Effector memory CD4-positive, alpha-beta T cell (primary cell): ENCODE measurements around the gene APH1B.

ENCODE experiments used
- DNase-seq, 3 donors: peaks; one replicate each; pipeline ENCODE4 v3.0.0-alpha.2; 2020
- H3K27ac ChIP-seq: 2 replicates; pipeline ENCODE4 v1.7.0; 2013; ENCODE audit warnings: mild to moderate bottlenecking, low read length, moderate library complexity; ENCODE audit not compliant: insufficient read depth, poor library complexity, severe bottlenecking
- H3K27me3 ChIP-seq: replicated peaks from 2 replicates; pipeline ENCODE4 v1.7.0; 2013; ENCODE audit warnings: mild to moderate bottlenecking, low read length; ENCODE audit not compliant: insufficient read depth, control insufficient read depth, poor library complexity, severe bottlenecking
- H3K36me3 ChIP-seq: 2 replicates; pipeline ENCODE4 v1.7.0; 2013; ENCODE audit warnings: mild to moderate bottlenecking, low read length, moderate library complexity; ENCODE audit not compliant: control insufficient read depth, insufficient read depth
- H3K4me1 ChIP-seq: 2 replicates; pipeline ENCODE4 v1.7.0; 2013; ENCODE audit warnings: low read length, mild to moderate bottlenecking; ENCODE audit not compliant: control insufficient read depth, insufficient read depth, poor library complexity, severe bottlenecking
- H3K4me3 ChIP-seq: 2 replicates; pipeline ENCODE4 v1.7.0; 2013; ENCODE audit warnings: low read length, low read depth, mild to moderate bottlenecking; ENCODE audit not compliant: insufficient read depth, poor library complexity, severe bottlenecking
- H3K9me3 ChIP-seq: 2 replicates; pipeline ENCODE4 v1.7.0; 2013; ENCODE audit warnings: mild to moderate bottlenecking, low read length, moderate library complexity; ENCODE audit not compliant: control insufficient read depth

APH1B gene

DNA sequence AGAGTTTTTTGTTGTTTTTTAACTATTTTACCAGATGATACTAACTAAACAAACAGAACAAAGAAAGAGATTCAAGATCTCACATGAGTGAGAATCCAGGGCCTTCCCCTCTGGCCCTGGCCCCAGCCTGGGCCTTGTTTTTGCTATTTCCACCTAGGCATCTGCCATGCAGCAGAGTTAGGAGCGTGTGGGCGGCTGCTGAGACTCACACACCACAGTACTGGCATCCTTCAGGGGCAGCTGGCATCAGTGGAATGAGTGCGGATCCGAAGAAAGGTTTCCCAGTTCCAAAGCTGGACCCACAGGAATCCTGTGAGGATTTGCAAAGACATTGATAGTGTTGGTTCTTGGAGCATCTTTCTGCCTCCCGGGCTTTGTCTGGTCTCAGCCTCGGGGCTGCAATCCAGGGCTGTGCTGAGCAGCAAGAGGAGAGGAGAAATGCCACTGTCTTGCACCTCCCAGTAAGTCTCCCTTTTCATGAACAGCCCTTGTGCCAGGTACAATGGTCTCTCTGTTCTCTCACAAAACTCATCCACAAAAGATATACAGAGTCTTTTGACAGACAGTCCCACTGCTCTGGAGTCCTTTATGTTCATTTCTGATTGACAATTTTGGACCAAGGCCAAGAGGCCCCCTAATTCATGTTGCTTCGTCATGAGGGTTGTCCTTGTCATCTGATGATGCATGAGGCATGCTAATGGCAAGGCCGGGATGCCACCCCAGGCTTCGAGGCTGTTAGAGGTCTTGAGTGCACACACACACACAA lies 46.6 kb downstream of the APH1B start:
- no peak overlapping the region for H3K4me3 ChIP-seq
- no peak for DNase-seq
- H3K9me3 ChIP-seq, result no peaks in the 10 kb centered on the region
- H3K27me3 ChIP-seq, result no peaks in the 10 kb centered on the region
- H3K4me1 ChIP-seq, result no peaks in the 10 kb centered on the region
- H3K27ac ChIP-seq, result no peak overlapping the region
- H3K36me3 ChIP-seq, result no peaks in the 10 kb centered on the region

DNA sequence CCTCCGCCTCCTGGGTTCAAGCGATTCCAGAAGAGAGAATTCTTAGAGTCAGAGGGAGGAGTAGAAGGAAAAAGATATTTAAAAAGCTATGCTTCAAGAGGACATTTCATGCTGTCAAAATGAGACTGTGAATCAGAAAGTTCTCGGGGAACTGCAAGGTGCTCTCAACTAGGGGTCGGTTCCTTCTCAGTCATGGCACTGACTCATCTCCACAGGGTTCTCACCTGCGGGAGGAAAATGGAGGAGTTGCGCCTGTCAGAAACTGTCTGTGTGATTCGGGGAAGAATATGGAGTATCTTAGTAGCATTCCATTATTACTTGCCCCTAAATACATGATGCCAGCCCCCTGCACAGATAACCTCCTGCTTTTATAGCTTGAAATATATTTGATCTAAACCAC lies 47.4 kb downstream of the APH1B start:
- no peaks in the 10 kb centered on the region for H3K4me1 ChIP-seq
- DNase-seq, result no peak
- no peaks in the 10 kb centered on the region for H3K9me3 ChIP-seq
- no peaks in the 10 kb centered on the region for H3K27me3 ChIP-seq
- no peaks in the 10 kb centered on the region for H3K36me3 ChIP-seq
- no peak overlapping the region for H3K27ac ChIP-seq
- no peak overlapping the region for H3K4me3 ChIP-seq

DNA sequence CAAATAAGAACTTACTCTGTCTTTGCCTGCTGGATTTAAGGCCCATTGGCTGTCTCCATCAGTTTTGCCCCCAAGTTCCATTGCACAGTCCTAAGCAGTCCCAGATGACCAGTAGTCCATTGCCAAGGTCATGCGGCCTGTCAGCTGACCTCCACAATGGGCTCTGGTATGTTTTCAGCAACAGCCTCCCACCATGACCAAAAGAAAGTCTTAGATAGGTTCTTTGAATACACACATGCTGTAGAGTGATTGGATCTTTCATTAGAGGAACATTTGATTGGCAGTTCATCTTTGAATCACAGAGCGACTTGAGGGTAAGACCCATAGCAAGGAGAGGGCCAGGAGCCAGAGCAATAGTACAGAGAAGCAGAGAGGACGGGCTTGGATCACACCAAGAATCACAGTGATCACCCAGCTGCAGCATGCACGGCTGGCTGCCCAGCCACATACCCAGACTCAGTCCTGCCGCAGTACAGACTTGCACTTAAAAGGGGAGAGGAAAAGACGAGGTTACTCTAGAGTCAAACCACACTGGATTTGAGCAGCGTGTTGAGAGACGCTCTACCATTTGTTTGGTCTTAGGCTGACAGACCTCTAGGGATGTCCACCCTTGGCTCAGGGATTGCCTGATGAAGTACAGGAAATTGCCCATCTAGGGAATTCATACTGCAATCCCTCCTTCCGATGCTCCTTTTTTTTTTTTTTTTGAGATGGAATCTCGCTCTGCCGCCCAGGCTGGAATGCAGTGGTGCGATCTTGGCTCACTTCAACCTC lies 50.4 kb downstream of the APH1B start:
- no peaks in the 10 kb centered on the region for H3K27me3 ChIP-seq
- no peak for DNase-seq
- no peaks in the 10 kb centered on the region for H3K4me1 ChIP-seq
- H3K27ac ChIP-seq, result no peak overlapping the region
- no peaks in the 10 kb centered on the region for H3K9me3 ChIP-seq
- H3K36me3 ChIP-seq, result no peaks in the 10 kb centered on the region
- no peak overlapping the region for H3K4me3 ChIP-seq

DNA sequence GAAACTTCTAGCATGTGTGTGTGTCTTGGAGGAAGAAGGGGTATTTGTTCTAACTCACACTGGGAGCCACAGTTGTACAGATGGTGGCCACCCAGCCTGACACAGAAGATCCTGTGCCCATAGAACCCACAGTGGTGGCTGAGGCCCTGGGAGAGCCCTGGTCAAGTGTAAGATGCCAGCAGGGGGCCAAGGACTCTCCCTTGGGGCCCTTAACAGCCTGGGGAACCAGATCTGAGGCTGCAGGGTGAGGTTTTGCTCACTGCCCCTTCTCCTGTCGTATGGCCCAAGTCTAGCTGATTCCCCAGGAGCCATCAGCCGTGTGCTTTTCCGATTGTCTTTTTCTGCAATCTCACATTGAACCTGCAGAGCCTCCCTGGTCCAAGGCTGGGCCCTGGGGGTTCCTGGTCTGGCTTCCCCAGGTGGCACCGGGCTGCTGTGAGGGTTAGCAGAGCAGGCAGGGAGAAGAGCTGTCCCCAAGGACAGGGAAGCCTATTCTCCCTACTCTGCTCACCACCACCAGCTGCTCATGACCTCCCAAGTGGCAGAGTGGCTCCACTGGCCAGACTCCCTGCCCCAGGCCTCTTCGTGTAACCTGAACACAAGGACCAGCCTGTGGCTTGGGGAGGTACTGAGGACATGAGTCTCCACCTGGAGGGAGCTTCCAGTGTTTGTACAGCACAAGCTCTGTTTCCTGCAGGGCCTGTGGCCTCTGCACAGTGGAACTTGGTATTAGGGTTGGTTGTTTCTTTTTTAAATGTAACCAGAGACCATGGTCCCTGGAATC lies 52.4 kb downstream of the APH1B start:
- no peak for DNase-seq

DNA sequence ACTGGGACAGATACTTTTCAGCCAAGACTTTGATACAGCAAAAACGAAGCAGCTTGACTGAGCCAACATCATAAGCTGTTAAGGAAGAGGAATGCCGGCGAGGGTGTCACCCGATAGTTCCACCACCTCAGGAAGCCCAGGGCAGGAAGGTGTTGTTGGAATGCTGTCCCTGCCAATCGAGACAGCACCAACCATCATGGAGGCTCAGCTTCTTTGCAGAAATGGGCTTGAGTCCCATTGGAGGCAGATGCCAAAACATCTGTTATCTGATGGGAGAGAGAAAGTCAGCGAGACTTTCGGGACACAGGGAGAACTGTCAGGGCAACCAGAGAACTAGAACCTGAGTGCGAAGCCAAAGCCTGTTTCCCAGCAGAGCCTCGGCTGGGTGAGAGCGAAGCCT lies 53.5 kb downstream of the APH1B start:
- H3K27ac ChIP-seq, result no peak overlapping the region
- H3K9me3 ChIP-seq, result no peaks in the 10 kb centered on the region
- no peaks in the 10 kb centered on the region for H3K4me1 ChIP-seq
- H3K4me3 ChIP-seq, result no peak overlapping the region
- no peaks in the 10 kb centered on the region for H3K27me3 ChIP-seq
- H3K36me3 ChIP-seq, result no peaks in the 10 kb centered on the region
- no peak for DNase-seq

More for the DNA sequence above, 52.4 kb downstream of the APH1B start:
- Histone ChIP-seq H3K9me3 (no peaks in the 10 kb centered on the region), H3K36me3 (no peaks in the 10 kb centered on the region), H3K27me3 (no peaks in the 10 kb centered on the region), H3K4me3 (no peak overlapping the region), H3K27ac (no peak overlapping the region), H3K4me1 (no peaks in the 10 kb centered on the region)

DNA sequence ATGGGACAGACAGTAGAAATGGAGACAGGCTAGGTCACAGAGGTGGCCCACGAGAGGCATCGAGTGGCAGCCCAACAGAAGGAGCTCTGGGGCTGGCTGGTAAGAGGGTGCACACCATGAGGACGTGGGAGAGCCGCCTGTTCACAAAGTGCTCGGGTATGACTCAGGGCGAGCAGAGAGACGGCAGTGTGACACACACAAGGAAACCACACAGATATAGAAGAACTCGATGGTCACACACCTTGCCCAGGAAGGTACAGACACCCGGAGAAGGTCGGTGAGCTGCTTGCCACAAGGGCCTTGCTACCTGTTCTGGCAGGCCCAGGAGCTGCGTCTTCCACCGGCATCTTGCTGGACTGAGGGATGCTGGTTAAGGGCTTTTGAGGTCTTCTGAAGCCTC lies 54.1 kb downstream of the APH1B start:
- no peak for DNase-seq
- no peaks in the 10 kb centered on the region for H3K27me3 ChIP-seq
- no peak overlapping the region for H3K27ac ChIP-seq
- H3K9me3 ChIP-seq, result no peaks in the 10 kb centered on the region
- H3K4me1 ChIP-seq, result no peaks in the 10 kb centered on the region
- no peaks in the 10 kb centered on the region for H3K36me3 ChIP-seq
- H3K4me3 ChIP-seq, result no peak overlapping the region

DNA sequence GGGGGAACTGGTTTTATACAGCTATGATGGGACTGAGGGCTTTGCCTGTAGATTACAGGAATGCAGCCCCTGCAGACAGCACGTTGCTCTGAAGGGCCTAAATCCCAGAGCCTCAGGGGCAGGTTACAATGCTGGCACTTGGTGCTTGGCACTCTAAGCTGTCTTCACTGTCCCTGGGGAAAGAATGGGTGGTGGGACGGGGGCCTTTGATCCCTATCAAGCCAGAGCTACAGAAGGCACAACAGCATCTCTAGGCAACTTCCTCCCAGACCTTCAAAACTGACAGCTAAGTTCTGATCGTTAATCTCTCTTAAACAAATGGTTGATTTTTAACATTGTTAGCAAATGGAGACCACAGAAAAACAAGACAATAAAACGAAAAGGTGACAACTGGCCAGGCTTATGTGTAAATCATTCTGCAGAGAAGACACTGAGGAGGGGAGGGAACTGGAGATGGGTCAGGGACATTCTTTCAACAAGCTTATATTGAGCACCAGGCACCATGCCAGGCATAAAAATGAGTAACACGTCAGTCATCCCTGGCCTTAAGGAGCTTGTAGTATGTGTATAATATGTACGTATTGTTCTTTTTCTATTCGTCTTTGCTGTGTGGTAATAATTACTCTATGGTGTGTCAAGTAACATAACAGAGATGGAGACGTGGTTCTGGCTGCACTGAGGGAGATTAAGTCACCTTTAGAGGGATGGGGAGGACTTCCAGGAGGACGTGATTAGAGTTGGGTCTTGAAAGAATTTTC lies 55.1 kb downstream of the APH1B start:
- H3K4me3 ChIP-seq, result no peak overlapping the region
- H3K27ac ChIP-seq, result no peak overlapping the region
- H3K36me3 ChIP-seq, result no peaks in the 10 kb centered on the region
- H3K4me1 ChIP-seq, result no peaks in the 10 kb centered on the region
- no peaks in the 10 kb centered on the region for H3K27me3 ChIP-seq
- no peak for DNase-seq
- no peaks in the 10 kb centered on the region for H3K9me3 ChIP-seq

DNA sequence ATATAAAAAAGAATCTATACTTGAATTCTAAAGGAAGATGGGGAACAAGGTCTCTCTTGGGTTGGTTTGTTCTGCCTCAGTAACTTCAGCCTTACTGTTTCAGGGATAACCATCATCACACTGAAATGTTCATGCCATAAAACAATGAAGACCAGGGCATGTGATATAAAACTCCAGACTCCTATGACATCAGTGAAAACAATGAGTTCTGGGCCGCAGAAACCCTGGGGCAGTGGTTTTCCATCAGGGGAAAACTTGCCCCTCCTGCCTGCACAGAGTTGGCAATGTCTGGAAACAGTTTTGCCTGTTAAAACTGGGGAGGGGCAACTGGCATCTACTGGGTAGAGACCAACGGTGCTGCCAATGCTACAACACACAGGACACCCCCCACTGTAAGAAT lies 57.4 kb downstream of the APH1B start:
- Histone ChIP-seq H3K27me3 (no peaks in the 10 kb centered on the region), H3K36me3 (no peaks in the 10 kb centered on the region), H3K27ac (no peak overlapping the region), H3K4me1 (no peaks in the 10 kb centered on the region), H3K4me3 (no peak overlapping the region), H3K9me3 (no peaks in the 10 kb centered on the region)
- no peak for DNase-seq

DNA sequence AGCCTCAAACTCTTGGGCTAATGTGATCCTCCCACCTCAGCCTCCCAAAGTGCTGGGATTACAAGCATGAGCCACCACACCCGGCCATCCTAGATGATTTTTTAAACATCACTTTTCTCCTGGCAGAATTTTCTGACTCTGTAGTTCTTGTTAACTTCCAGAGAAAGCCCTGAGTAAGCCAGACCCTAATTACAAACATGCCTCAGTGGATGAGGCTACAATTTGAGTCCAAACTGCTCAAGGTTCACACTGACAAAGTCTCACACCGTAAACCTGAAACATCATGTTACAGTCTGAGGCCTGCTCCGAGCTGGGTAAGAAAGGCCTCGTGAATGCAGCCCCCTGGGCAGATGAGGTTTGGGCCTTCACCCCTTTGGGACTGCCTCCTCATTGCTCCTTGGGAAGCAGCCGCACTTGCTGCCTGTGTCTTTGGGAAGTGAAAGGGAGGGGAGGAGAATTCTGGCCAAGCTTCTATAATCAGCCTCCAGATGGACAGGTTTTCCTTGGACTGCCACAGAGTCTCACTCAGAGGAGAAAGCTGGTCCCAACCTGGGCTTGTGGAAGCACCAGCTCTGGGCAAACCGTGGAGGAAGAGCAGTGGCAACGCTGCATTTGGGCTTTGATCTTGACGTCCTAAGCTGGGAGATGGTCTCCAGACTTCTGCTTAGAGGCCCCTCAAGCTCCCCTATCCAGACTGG lies 58.3 kb downstream of the APH1B start:
- Histone ChIP-seq H3K27ac (no peak overlapping the region), H3K9me3 (no peaks in the 10 kb centered on the region), H3K4me3 (no peak overlapping the region), H3K4me1 (no peaks in the 10 kb centered on the region), H3K36me3 (no peaks in the 10 kb centered on the region), H3K27me3 (no peaks in the 10 kb centered on the region)
- DNase-seq, result no peak
